AG09309 (cell line): ENCODE results near the gene DNM1L.

Experiments used
- DNase-seq: peaks from one replicate; pipeline ENCODE4 v3.0.0-alpha.2; 2010; ENCODE audit warnings: low read depth
- H3K4me3 ChIP-seq: 2 replicates; pipeline ENCODE4 v1.5.1; 2011; ENCODE audit warnings: mild to moderate bottlenecking, low read depth, low read length, moderate library complexity; ENCODE audit not compliant: control insufficient read depth
- TF ChIP-seq, protein P1 (sequence below): IDR thresholded peaks from 2 replicates; pipeline ENCODE4 v1.5.1; 2011; ENCODE audit warnings: mild to moderate bottlenecking, low read depth, low read length, inconsistent platforms; ENCODE audit not compliant: insufficient read depth, control insufficient read depth; ENCODE audit errors: missing control alignments

Gene DNM1L

DNA sequence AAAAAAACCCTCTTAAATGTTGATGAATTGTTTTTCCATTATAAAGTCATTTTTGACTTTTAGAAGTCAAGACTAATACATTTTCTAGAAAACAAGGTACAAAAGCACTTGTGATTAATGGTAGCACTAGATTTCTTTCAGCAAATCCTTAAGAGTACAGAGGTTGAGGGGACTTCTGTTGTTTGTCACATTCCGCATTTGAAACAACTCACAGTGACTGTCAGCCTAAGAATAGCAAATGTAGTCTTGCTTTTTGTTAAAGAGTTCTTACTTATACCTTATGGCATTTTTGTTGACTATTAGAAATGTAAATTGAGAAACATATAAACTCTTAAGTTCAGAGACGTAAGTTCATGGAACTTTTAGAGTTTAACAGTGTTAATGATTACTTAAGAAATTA, 60.2 kb downstream of the DNM1L start:
- no peak overlapping the region for H3K4me3 ChIP-seq
- TF ChIP-seq, protein P1, sequence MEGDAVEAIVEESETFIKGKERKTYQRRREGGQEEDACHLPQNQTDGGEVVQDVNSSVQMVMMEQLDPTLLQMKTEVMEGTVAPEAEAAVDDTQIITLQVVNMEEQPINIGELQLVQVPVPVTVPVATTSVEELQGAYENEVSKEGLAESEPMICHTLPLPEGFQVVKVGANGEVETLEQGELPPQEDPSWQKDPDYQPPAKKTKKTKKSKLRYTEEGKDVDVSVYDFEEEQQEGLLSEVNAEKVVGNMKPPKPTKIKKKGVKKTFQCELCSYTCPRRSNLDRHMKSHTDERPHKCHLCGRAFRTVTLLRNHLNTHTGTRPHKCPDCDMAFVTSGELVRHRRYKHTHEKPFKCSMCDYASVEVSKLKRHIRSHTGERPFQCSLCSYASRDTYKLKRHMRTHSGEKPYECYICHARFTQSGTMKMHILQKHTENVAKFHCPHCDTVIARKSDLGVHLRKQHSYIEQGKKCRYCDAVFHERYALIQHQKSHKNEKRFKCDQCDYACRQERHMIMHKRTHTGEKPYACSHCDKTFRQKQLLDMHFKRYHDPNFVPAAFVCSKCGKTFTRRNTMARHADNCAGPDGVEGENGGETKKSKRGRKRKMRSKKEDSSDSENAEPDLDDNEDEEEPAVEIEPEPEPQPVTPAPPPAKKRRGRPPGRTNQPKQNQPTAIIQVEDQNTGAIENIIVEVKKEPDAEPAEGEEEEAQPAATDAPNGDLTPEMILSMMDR, result no peak
- DNase-seq, result no peak

DNA sequence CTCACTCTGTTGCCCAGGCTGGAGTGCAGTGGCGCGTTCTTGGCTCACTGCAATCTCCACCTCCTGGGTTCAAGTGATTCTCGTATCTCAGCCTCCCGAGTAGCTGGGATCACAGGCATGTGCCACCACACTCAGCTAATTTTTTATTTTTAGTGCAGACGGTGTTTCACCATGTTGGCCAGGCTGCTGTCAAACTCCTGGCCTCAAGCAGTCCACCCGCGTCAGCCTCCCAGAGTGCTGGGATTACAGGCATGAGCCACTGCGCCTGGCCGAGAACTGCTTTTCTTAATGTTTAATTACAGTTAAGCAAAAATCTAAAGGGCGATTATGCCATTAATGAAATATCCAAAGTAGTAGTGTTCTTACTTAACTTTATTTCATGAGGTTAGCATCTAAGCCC, 63.0 kb downstream of the DNM1L start:
- no peak for DNase-seq
- TF ChIP-seq, protein P1, result no peak
- no peak overlapping the region for H3K4me3 ChIP-seq

- no peak for DNase-seq
- no peak overlapping the region for H3K4me3 ChIP-seq
- TF ChIP-seq, protein P1, result no peak
These were observed 64.2 kb downstream of the DNM1L start for GRCh38 chr12:32743264-32743663.

DNA sequence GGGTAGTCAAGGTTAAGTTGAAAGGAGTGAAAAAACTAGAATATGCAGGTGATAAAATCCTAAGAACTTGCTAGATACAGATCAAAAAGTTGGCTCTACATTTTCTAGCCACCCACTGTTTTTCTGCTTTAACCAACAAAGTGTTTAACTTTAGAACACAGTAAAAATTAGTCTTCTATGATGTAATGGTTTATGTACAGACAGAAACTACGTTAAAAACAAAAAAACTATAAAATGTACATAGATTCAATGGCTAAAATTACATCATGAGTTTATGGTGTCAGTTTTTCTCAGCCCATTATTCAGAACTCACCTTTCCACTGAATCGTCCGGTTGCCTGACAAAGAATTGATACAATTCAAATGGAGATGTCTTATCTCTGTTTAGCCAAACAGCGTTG, 74.5 kb downstream of the DNM1L start:
- TF ChIP-seq, protein P1, result no peak
- no peak for DNase-seq
- H3K4me3 ChIP-seq, result no peak overlapping the region

- TF ChIP-seq, protein P1, result no peak
- peak overlapping the region; percentile 90 for H3K4me3 ChIP-seq
- no peak for DNase-seq
These were observed 75.0 kb downstream of the DNM1L start for GRCh38 chr12:32754111-32754510.

DNA sequence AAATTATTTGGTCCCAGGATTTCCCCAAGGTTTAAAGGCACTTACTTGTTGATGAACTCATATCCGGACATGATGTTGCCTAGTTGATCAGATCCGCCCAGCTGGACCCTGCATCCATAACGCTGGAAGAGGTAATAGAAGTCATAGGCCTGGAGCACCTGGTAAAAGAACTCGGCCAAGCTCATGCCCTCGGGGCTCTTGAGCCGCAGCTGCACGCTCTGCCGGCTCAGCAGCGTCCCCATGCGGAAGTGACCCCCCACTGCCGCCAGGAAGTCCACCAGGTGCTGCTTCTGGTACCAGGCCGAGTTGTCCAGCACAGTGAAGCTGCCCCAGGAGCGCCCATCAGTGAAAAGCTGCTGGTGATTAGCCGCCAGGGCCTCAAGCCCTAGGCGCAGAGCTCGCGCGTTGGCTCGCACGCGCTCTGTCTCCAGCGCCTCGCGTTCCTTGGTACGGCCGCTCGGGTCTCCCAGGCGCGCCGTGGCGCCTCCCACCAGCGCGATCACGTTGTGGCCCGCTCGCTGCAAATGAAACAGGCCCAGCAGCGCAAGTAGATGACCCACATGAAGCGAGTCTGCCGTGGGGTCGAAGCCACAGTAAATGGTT, 76.1 kb downstream of the DNM1L start:
- H3K4me3 ChIP-seq, result peak overlapping the region; percentile 90
- TF ChIP-seq, protein P1, result peak; percentile 86
- DNase-seq, result peak; percentile 29
